Activated CD8-positive, alpha-beta T cell treated with anti-CD3 and anti-CD28 coated beads, Interleukin-2, amount 10 ng/mL, durations not matched to agents 7 days and 5 days (primary cell): ENCODE measurements around the gene NAXE. TPM values are rescaled to one million over a fixed set of nuclear protein-coding genes. Genes with fewer than 3 reads are reported as not detected.
A peak's percentile ranks its signal among the peaks of the same experiment; 100 is the strongest.
"Not testable (repeated sequence)": the region's sequence is repeated elsewhere in the genome, so short reads cannot be mapped to it uniquely, and the experiment has no call there.

ENCODE experiments used
- ATAC-seq: fragments of 150-1000 bp; cut with Tn5 transposase; one replicate; pipeline ENCODE4 v1.10.0; 2021; ENCODE audit warnings: moderate library complexity
- CTCF ChIA-PET: fragments of 350-600 bp; sonication (Branson Sonifier 250); formaldehyde crosslinking; loops from one replicate; lab custom pipeline; 2021; ENCODE audit warnings: antibody characterized with exemption; lab: Charles Lee
- POLR2A ChIA-PET: fragments of 350-600 bp; sonication (Branson Sonifier 250); formaldehyde crosslinking; loops from one replicate; lab custom pipeline; 2021; ENCODE audit warnings: antibody characterized with exemption; lab: Charles Lee
- DNase-seq: peaks from one replicate; pipeline ENCODE4 v3.0.0-alpha.2; 2020
- H3K27ac Mint-ChIP-seq: one replicate; pipeline ENCODE4 v1.8.0; 2021; ENCODE audit warnings: mild to moderate bottlenecking, mixed read lengths
- H3K27me3 Mint-ChIP-seq: one replicate; pipeline ENCODE4 v1.8.0; 2021; ENCODE audit warnings: low read depth, mixed read lengths
- H3K36me3 Mint-ChIP-seq: one replicate; pipeline ENCODE4 v1.8.0; 2021; ENCODE audit warnings: low read depth, mixed read lengths
- H3K4me1 Mint-ChIP-seq: one replicate; pipeline ENCODE4 v1.8.0; 2021; ENCODE audit warnings: low read depth, mixed read lengths
- H3K4me3 Mint-ChIP-seq: one replicate; pipeline ENCODE4 v1.8.0; 2021; ENCODE audit warnings: mild to moderate bottlenecking, mixed read lengths
- H3K9me3 Mint-ChIP-seq: one replicate; pipeline ENCODE4 v1.8.0; 2022; ENCODE audit warnings: mixed read lengths; ENCODE audit not compliant: insufficient read depth
- total RNA-seq, 2 experiments: library from RNA; stranded (reverse); gene quantifications; one replicate each; pipeline ENCODE4 v1.2.3, GENCODE V29; 2021

The NAXE gene
- total RNA-seq, 2 experiments from 2014 or later = 54.3 to 60.3 TPM

GRCh38 chr1:156583821-156584622 lies 7.6 kb upstream of the NAXE start:
- Mint-ChIP-seq H3K27me3 (no peaks in the 10 kb centered on the region), H3K36me3 (peaks cover 23% of the 10 kb centered on the region), H3K9me3 (no peaks in the 10 kb centered on the region), H3K27ac (peak overlapping the region; percentile 93), H3K4me1 (peaks cover 39% of the 10 kb centered on the region), H3K4me3 (peak overlapping the region; percentile 86)
- ATAC-seq (peak; percentile 17), DNase-seq (peak; percentile 88)
- CTCF ChIA-PET = interaction anchor here (0.6 to 6.7 kb wide), 7 partner anchors 12 to 169 kb away, joined by 3 to 29 read pairs (median 13); partner anchors contain the start of genes GPATCH4, IQGAP3 and MEF2D
- POLR2A ChIA-PET = interaction anchor here (0.6 kb wide), 1 partner anchor 97 kb away, joined by 3 read pairs; no protein-coding TSS in a partner anchor

- ChIA-PET POLR2A (no interaction called here), CTCF (interaction anchor here (0.6 to 6.7 kb wide), 7 partner anchors 13 to 199 kb away, joined by 3 to 29 read pairs (median 3); partner anchors contain the start of genes GPATCH4 and MEF2D)
- Mint-ChIP-seq H3K27me3 (no peaks in the 10 kb centered on the region), H3K4me3 (no peak overlapping the region), H3K9me3 (no peaks in the 10 kb centered on the region), H3K27ac (no peak overlapping the region), H3K36me3 (peaks cover 23% of the 10 kb centered on the region), H3K4me1 (peaks cover 39% of the 10 kb centered on the region)
- ATAC-seq (no peak), DNase-seq (no peak)
Measured at GRCh38 chr1:156584813-156585212, 6.8 kb upstream of the NAXE start.

GRCh38 chr1:156586323-156586722 lies 5.3 kb upstream of the NAXE start:
- Mint-ChIP-seq H3K9me3 (no peaks in the 10 kb centered on the region), H3K4me1 (peaks cover 44% of the 10 kb centered on the region), H3K4me3 (no peak overlapping the region), H3K36me3 (peaks cover 23% of the 10 kb centered on the region), H3K27ac (no peak overlapping the region), H3K27me3 (no peaks in the 10 kb centered on the region)
- ChIA-PET CTCF (interaction anchor here (1.3 to 6.7 kb wide), 6 partner anchors 22 to 200 kb away, joined by 3 to 29 read pairs (median 5); partner anchors contain the start of gene MEF2D), POLR2A (interaction anchor here (1.0 to 1.6 kb wide), 2 partner anchors 9 to 106 kb away, joined by 3 to 5 read pairs; no protein-coding TSS in a partner anchor)
- ATAC-seq = no peak
- DNase-seq = no peak

- POLR2A ChIA-PET = interaction anchor here (1.0 to 1.6 kb wide), 2 partner anchors 9 to 106 kb away, joined by 3 to 5 read pairs; no protein-coding TSS in a partner anchor
Measured at GRCh38 chr1:156586892-156587477, 4.6 kb upstream of the NAXE start.

GRCh38 chr1:156587927-156588326 lies 3.6 kb upstream of the NAXE start:
- not testable (repeated sequence) for H3K4me3 Mint-ChIP-seq, H3K27ac Mint-ChIP-seq, H3K27me3 Mint-ChIP-seq, DNase-seq, ATAC-seq, H3K9me3 Mint-ChIP-seq
- ChIA-PET CTCF (interaction anchor here (1.4 to 6.7 kb wide), 2 partner anchors 20 to 36 kb away, joined by 4 to 29 read pairs; no protein-coding TSS in a partner anchor), POLR2A (interaction anchor here (0.8 kb wide), 1 partner anchor 43 kb away, joined by 3 read pairs; no protein-coding TSS in a partner anchor)
- Mint-ChIP-seq H3K4me1 (peaks cover 36% of the 10 kb centered on the region), H3K36me3 (peaks cover 21% of the 10 kb centered on the region)

More at GRCh38 chr1:156586892-156587477, 4.6 kb upstream of the NAXE start:
- H3K4me3 Mint-ChIP-seq = no peak overlapping the region
- no peak overlapping the region for H3K27ac Mint-ChIP-seq
- no peaks in the 10 kb centered on the region for H3K9me3 Mint-ChIP-seq
- ATAC-seq (no peak), DNase-seq (no peak)
- CTCF ChIA-PET = interaction anchor here (1.4 to 6.7 kb wide), 4 partner anchors 21 to 201 kb away, joined by 4 to 29 read pairs (median 5); no protein-coding TSS in a partner anchor
- H3K4me1 Mint-ChIP-seq = peaks cover 39% of the 10 kb centered on the region
- no peaks in the 10 kb centered on the region for H3K27me3 Mint-ChIP-seq
- peaks cover 23% of the 10 kb centered on the region for H3K36me3 Mint-ChIP-seq

GRCh38 chr1:156589546-156589945 lies 2.0 kb upstream of the NAXE start:
- H3K27ac Mint-ChIP-seq = no peak overlapping the region
- no peaks in the 10 kb centered on the region for H3K9me3 Mint-ChIP-seq
- no peaks in the 10 kb centered on the region for H3K27me3 Mint-ChIP-seq
- H3K4me3 Mint-ChIP-seq = no peak overlapping the region
- ATAC-seq = no peak
- H3K36me3 Mint-ChIP-seq = peaks cover 21% of the 10 kb centered on the region
- CTCF ChIA-PET = interaction anchor here (0.6 to 6.7 kb wide), 8 partner anchors 11 to 204 kb away, joined by 3 to 29 read pairs (median 4); partner anchors contain the start of gene MEF2D
- peaks cover 26% of the 10 kb centered on the region for H3K4me1 Mint-ChIP-seq
- POLR2A ChIA-PET = no interaction called here
- no peak for DNase-seq

GRCh38 chr1:156590326-156591180 lies 1.0 kb upstream of the NAXE start:
- H3K4me1 Mint-ChIP-seq = peaks cover 24% of the 10 kb centered on the region
- H3K4me3 Mint-ChIP-seq = peak overlapping the region; percentile 82
- H3K36me3 Mint-ChIP-seq = peaks cover 25% of the 10 kb centered on the region
- H3K27me3 Mint-ChIP-seq = no peaks in the 10 kb centered on the region
- no peak for DNase-seq
- ChIA-PET POLR2A (interaction anchor here (0.9 to 2.0 kb wide), 8 partner anchors 9 to 110 kb away, joined by 3 to 19 read pairs (median 6); partner anchors contain the start of genes GPATCH4, IQGAP3 and MEF2D), CTCF (interaction anchor here (0.8 to 3.8 kb wide), 17 partner anchors 8 to 205 kb away, joined by 3 to 24 read pairs (median 5); partner anchors contain the start of gene GPATCH4)
- ATAC-seq = no peak
- peak overlapping the region; percentile 87 for H3K27ac Mint-ChIP-seq
- no peaks in the 10 kb centered on the region for H3K9me3 Mint-ChIP-seq

- POLR2A ChIA-PET = interaction anchor here (0.6 to 2.0 kb wide), 10 partner anchors 9 to 122 kb away, joined by 3 to 19 read pairs (median 4); partner anchors contain the start of genes GPATCH4, IQGAP3 and MEF2D
- Mint-ChIP-seq H3K4me1 (peaks cover 24% of the 10 kb centered on the region), H3K27me3 (no peaks in the 10 kb centered on the region), H3K9me3 (no peaks in the 10 kb centered on the region), H3K4me3 (peak overlapping the region; percentile 82), H3K36me3 (peaks cover 27% of the 10 kb centered on the region), H3K27ac (peak overlapping the region; percentile 87)
- CTCF ChIA-PET = interaction anchor here (0.8 to 3.8 kb wide), 17 partner anchors 8 to 205 kb away, joined by 3 to 24 read pairs (median 5); partner anchors contain the start of gene GPATCH4
- no peak for DNase-seq
- ATAC-seq = no peak
Measured at GRCh38 chr1:156591181-156591431, 470 bp upstream of the NAXE start.

GRCh38 chr1:156592158-156592909 lies 758 bp downstream of the NAXE start:
- peak overlapping the region; percentile 79 for H3K27ac Mint-ChIP-seq
- H3K4me3 Mint-ChIP-seq = peak overlapping the region; percentile 82
- ChIA-PET POLR2A (interaction anchor here (0.6 to 2.0 kb wide), 8 partner anchors 8 to 99 kb away, joined by 3 to 19 read pairs (median 5); partner anchors contain the start of genes GPATCH4, IQGAP3 and MEF2D), CTCF (interaction anchor here (0.8 to 3.8 kb wide), 14 partner anchors 8 to 206 kb away, joined by 3 to 24 read pairs (median 5); partner anchors contain the start of gene GPATCH4)
- DNase-seq (no peak), ATAC-seq (no peak)
- H3K36me3 Mint-ChIP-seq = peaks cover 27% of the 10 kb centered on the region
- no peaks in the 10 kb centered on the region for H3K27me3 Mint-ChIP-seq
- peaks cover 24% of the 10 kb centered on the region for H3K4me1 Mint-ChIP-seq
- H3K9me3 Mint-ChIP-seq = no peaks in the 10 kb centered on the region
